GM18909 (cell line): ENCODE results near the gene CDH23.

Experiments
- ATAC-seq: cut with Tn5 transposase; IDR thresholded peaks from one replicate; pipeline ENCODE4 v1.9.1; 2021; ENCODE audit warnings: mild to moderate bottlenecking; ENCODE audit not compliant: unreplicated experiment, poor library complexity

Gene CDH23

DNA sequence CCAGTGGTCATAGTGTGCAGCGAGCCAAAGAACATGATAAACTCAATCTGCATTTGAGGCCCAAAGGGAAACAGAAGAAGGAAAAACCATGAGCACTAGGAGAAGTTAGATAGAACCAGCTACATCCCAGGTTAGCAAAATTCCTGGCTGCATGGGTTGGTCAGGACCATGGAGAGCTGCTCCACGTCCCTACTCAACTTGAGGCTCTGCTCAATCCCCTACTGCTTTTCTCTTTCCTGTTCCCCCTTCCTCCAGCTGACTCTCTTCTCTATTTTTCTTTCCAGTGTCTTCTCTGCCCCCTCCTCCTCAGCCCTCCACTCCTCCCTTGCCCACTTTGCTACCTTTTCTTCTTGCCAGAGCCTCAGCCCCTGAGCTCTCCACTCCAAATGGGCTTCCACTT, 398.5 kb downstream of the CDH23 start:
- no peak for ATAC-seq

- ATAC-seq, result no peak
Observed at GRCh38 chr10:71796749-71797405, 400.2 kb downstream of the CDH23 start.

GRCh38 chr10:71797533-71798307, 401.0 kb downstream of the CDH23 start:
- no peak for ATAC-seq

- no peak for ATAC-seq
Observed at GRCh38 chr10:71798308-71798624, 401.5 kb downstream of the CDH23 start.

- no peak for ATAC-seq
Observed at GRCh38 chr10:71799112-71799511, 402.4 kb downstream of the CDH23 start.

GRCh38 chr10:71799608-71800453, 403.1 kb downstream of the CDH23 start:
- no peak for ATAC-seq

- peak; percentile 79 for ATAC-seq
Observed at GRCh38 chr10:71801361-71801760, 404.6 kb downstream of the CDH23 start.

GRCh38 chr10:71802235-71802634, 405.5 kb downstream of the CDH23 start:
- ATAC-seq, result no peak

DNA sequence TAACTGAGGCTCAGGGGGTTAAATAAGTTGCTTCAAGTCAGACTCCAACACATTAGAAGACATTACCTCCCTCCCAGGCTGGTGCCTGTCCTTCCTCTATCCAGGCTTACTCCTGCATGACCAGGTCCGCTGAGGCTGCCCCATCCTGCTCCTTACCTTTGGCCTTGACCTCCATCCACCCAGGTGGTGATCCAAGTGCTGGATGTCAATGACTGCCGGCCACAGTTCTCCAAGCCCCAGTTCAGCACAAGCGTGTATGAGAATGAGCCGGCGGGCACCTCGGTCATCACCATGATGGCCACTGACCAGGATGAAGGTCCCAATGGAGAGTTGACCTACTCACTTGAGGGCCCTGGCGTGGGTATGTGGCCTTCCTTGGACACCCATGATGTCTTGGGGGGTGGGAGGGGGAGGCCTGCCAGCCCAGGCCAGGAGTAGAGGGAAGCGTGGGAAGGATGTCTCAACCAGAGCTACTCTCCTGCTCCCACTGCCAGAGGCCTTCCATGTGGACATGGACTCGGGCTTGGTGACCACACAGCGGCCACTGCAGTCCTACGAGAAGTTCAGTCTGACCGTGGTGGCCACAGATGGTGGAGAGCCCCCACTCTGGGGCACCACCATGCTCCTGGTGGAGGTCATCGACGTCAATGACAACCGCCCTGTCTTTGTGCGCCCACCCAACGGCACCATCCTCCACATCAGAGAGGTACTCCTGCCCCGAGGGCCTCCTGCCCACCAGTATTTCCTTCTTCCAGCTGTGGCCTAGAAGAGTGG, 406.2 kb downstream of the CDH23 start:
- no peak for ATAC-seq

- no peak for ATAC-seq
Observed at GRCh38 chr10:71804077-71804476, 407.4 kb downstream of the CDH23 start.

- no peak for ATAC-seq
Observed at GRCh38 chr10:71805776-71806703, 409.3 kb downstream of the CDH23 start.

GRCh38 chr10:71806704-71807556, 410.2 kb downstream of the CDH23 start:
- no peak for ATAC-seq

- no peak for ATAC-seq
Observed at GRCh38 chr10:71807557-71808510, 411.1 kb downstream of the CDH23 start.

GRCh38 chr10:71809628-71810027, 412.9 kb downstream of the CDH23 start:
- ATAC-seq, result no peak

GRCh38 chr10:71810048-71810750, 413.5 kb downstream of the CDH23 start:
- no peak for ATAC-seq

- ATAC-seq, result no peak
Observed at GRCh38 chr10:71811351-71811750, 414.6 kb downstream of the CDH23 start.
